ENCODE measurements around the gene ANKS6. TPM values are rescaled to one million over a fixed set of nuclear protein-coding genes. Genes with fewer than 3 reads are reported as not detected.
"Not testable (repeated sequence)": the region's sequence is repeated elsewhere in the genome, so short reads cannot be mapped to it uniquely, and the experiment has no call there.

ANKS6 gene
- total and polyA plus RNA-seq, 4 donors, result 8.4 to 23.8 (median 20.7) TPM

- intact Hi-C loops (cut with DNase I), result no loop called here
- ATAC-seq (ENCODE audit: low FRiP score) (no peak), DNase-seq (no peak)
- Histone ChIP-seq H3K4me3 (ENCODE audit: low read length in 2 of 2) (no peak overlapping the region), H3K9me3 (ENCODE audit: control insufficient read depth, low read length) (no peaks in the 10 kb centered on the region), H3K27me3 (ENCODE audit: control insufficient read depth in 1 of 2, insufficient read depth in 2 of 2, low read length in 1 of 2) (no peaks in the 10 kb centered on the region), H3K4me1 (ENCODE audit: control insufficient read depth in 1 of 2, insufficient read depth in 2 of 2, low read length in 2 of 2) (no peaks in the 10 kb centered on the region), H3K36me3 (ENCODE audit: control insufficient read depth in 1 of 2, insufficient read depth in 2 of 2, low read length in 1 of 2) (no peaks in the 10 kb centered on the region), H3K27ac (ENCODE audit: low read depth in 1 of 2, low read length in 2 of 2) (no peak overlapping the region)
- WGBS, 2 donors, result 71 to 75% methylated on average over 6 to 7 of the region's 7 CpGs
Measured at GRCh38 chr9:98686961-98687855, 109.1 kb downstream of the ANKS6 start.

DNA sequence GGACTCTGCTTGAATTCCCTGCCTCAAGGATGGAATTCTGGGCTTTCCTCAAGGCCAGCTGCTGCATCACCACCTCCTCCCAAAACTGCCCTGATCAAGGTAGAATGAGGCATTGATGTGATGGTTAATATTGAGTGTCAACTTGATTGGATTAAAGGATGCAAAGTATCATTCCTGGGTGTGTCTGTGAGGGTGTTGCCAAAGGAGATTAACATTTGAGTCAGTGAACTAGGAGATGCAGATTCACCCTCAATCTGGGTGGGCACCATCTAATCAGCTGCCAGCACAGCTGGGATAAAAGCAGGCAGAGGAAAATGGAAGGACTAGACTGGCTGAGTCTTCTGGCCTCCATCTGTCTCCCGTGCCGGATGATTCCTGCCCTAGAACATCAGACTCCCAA is 111.5 kb downstream of the ANKS6 start:
- H3K4me3 ChIP-seq (ENCODE audit: low read length in 2 of 2); H3K4me1 ChIP-seq (ENCODE audit: control insufficient read depth in 1 of 2, insufficient read depth in 2 of 2, low read length in 2 of 2); H3K36me3 ChIP-seq (ENCODE audit: control insufficient read depth in 1 of 2, insufficient read depth in 2 of 2, low read length in 1 of 2); H3K27ac ChIP-seq (ENCODE audit: low read depth in 1 of 2, low read length in 2 of 2); H3K9me3 ChIP-seq (ENCODE audit: control insufficient read depth, low read length); H3K27me3 ChIP-seq (ENCODE audit: control insufficient read depth in 1 of 2, insufficient read depth in 2 of 2, low read length in 1 of 2); ATAC-seq (ENCODE audit: low FRiP score); intact Hi-C loops (cut with DNase I): not testable (repeated sequence)
- 86 to 92% methylated on average over 2 of the region's 2 CpGs for WGBS, 2 donors
- DNase-seq, result peak in 1 of 2 donors; percentile 19

Other genes starting within 250 kb of the ANKS6 start
- gene GABBR2, start 87.6 kb downstream of the ANKS6 start, total RNA-seq, result under 1 TPM in 1 of 2 donors, not detected in 1; 0.39 TPM
- gene GABBR2, start 87.6 kb downstream of the ANKS6 start, polyA plus RNA-seq, result not detected
- 10 to 100 TPM in 1 of 2 donors, 1 to 10 TPM in 1; 3.3 to 12.6 TPM for gene GALNT12, start 11.1 kb upstream of the ANKS6 start, total RNA-seq
- 1 to 10 TPM; 2.9 to 4.9 TPM for gene GALNT12, start 11.1 kb upstream of the ANKS6 start, polyA plus RNA-seq
- gene COL15A1, start 147.4 kb upstream of the ANKS6 start, total RNA-seq, result 100 to 1,000 TPM in 1 of 2 donors, 10 to 100 TPM in 1; 53.3 to 126 TPM
- gene COL15A1, start 147.4 kb upstream of the ANKS6 start, polyA plus RNA-seq, result 10 to 100 TPM in 1 of 2 donors, 1 to 10 TPM in 1; 6.3 to 19.6 TPM